T-helper 2 cell treated with Interferon-gamma antibody and Interleukin-4, amounts not matched to agents 100 ng/mL and 5 ng/mL, for 36 hours (primary cell): ENCODE results near the gene INTS15. TPM values are rescaled to one million over a fixed set of nuclear protein-coding genes. Genes with fewer than 3 reads are reported as not detected.

Experiments
- intact Hi-C: fragments of 100-400 bp; cut with micrococcal nuclease; formaldehyde crosslinking; loops from one replicate; pipeline ENCODE4 v1.15.1; 2023
- total RNA-seq: library from RNA; stranded (reverse); gene quantifications from 2 replicates; pipeline ENCODE4 v1.2.3, GENCODE V29; 2022

The INTS15 gene
- total RNA-seq, 1 donor from 2014 or later: 41.8 TPM

- intact Hi-C loops: no loop called here
Observed at GRCh38 chr7:6655636-6656385, 66.0 kb downstream of the INTS15 start.

- intact Hi-C loops: no loop called here
Observed at GRCh38 chr7:6656413-6656812, 66.6 kb downstream of the INTS15 start.

Other genes starting within 250 kb of the INTS15 start
- gene FAM220A, start 241.1 kb upstream of the INTS15 start, total RNA-seq: 8.3 and 8.8 TPM in 2 replicates
- 149 and 150 TPM in 2 replicates for gene RAC1, start 215.5 kb upstream of the INTS15 start, total RNA-seq
- 17.5 and 19.3 TPM in 2 replicates for gene DAGLB, start 142.1 kb upstream of the INTS15 start, total RNA-seq
- 58.0 and 58.2 TPM in 2 replicates for gene KDELR2, start 105.9 kb upstream of the INTS15 start, total RNA-seq
- 0.07 TPM in 1 of 2 replicates, not detected in the other for gene GRID2IP, start 38.6 kb upstream of the INTS15 start, total RNA-seq
- gene ZDHHC4, start 12.6 kb upstream of the INTS15 start, total RNA-seq: 31.0 and 31.2 TPM in 2 replicates
- 0.14 and 0.16 TPM in 2 replicates for gene ZNF853, start 25.6 kb downstream of the INTS15 start, total RNA-seq
- 21.5 and 22.5 TPM in 2 replicates for gene ZNF316, start 47.3 kb downstream of the INTS15 start, total RNA-seq
- gene ZNF12, start 116.9 kb downstream of the INTS15 start, total RNA-seq: 20.9 and 22.7 TPM in 2 replicates
- 0.20 and 1.2 TPM in 2 replicates for gene RSPH10B2, start 164.1 kb downstream of the INTS15 start, total RNA-seq
- 76.7 and 93.1 TPM in 2 replicates for gene CCZ1B, start 236.3 kb downstream of the INTS15 start, total RNA-seq